HFFc6 (cell line): ENCODE results near the gene TMEM161B. TPM values are rescaled to one million over a fixed set of nuclear protein-coding genes. Genes with fewer than 3 reads are reported as not detected.
A peak's percentile ranks its signal among the peaks of the same experiment; 100 is the strongest.

Source experiments
- DNase-seq: peaks from one replicate; pipeline ENCODE4 v3.0.0-alpha.2; 2018
- H3K27ac Mint-ChIP-seq: 2 replicates; pipeline ENCODE4 v1.8.0; 2020; ENCODE audit warnings: mild to moderate bottlenecking, mixed read lengths
- H3K27me3 Mint-ChIP-seq: 2 replicates; pipeline ENCODE4 v1.8.0; 2021; ENCODE audit warnings: mild to moderate bottlenecking, moderate library complexity, mixed read lengths; ENCODE audit not compliant: insufficient read depth
- H3K36me3 Mint-ChIP-seq: 2 replicates; pipeline ENCODE4 v1.8.0; 2021; ENCODE audit warnings: low read depth, mixed read lengths
- H3K4me1 Mint-ChIP-seq: 2 replicates; pipeline ENCODE4 v1.8.0; 2020; ENCODE audit warnings: low read depth, mixed read lengths
- H3K4me3 Mint-ChIP-seq: 2 replicates; pipeline ENCODE4 v1.8.0; 2020; ENCODE audit warnings: mild to moderate bottlenecking, moderate library complexity, mixed read lengths
- H3K9me3 Mint-ChIP-seq: 2 replicates; pipeline ENCODE4 v1.8.0; 2020; ENCODE audit warnings: mild to moderate bottlenecking, mixed read lengths
- total RNA-seq, 6 experiments: library from RNA; stranded (reverse); fragmentation: NEBNext Ultra II Directional; extraction: Animal tissue kit (Norgen Biotek cat#: 25700); gene quantifications; 2 replicates in 1 of 6; 3 replicates in 5 of 6; pipeline ENCODE4 v1.2.3, GENCODE V29; 2021
- TF ChIP-seq, protein P1 (sequence below): fragments of 200-600 bp; sonication (generic); IDR thresholded peaks from 2 replicates; pipeline ENCODE4 v1.5.0; 2021; ENCODE audit warnings: antibody characterized with exemption, mild to moderate bottlenecking

The TMEM161B gene
- total RNA-seq, 6 experiments from 2014 or later: 9.0 to 12.0 (median 9.5) TPM

DNA sequence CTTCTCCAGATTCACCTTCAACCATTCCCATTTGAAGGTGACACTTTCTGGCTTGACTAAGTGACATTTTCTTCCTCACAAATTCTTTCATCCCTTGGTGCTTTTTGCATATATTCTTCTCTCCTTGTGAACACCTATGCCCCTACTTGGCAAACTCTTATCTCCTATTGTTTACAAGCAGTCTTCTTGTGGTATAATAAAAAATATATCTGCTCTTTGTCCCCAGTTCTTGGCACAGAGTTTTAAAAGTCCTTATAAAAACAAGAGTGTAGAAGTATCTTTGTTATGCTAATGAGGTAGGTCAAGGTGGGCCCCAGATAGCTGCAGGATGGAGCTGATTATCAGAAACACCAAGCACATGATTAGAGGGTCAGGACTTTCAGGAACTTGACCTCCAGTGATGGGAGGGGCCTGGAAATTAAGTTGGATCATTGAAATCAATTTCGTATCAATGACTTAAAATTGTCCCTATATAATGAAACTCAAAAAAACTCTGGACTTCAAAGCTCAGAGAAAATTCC is 38.0 kb downstream of the TMEM161B start:
- Mint-ChIP-seq H3K4me1 (no peaks in the 10 kb centered on the region), H3K27me3 (no peaks in the 10 kb centered on the region), H3K36me3 (no peaks in the 10 kb centered on the region; the same call in 1 of the 2 replicates), H3K9me3 (no peaks in the 10 kb centered on the region), H3K4me3 (no peak overlapping the region), H3K27ac (no peak overlapping the region)
- TF ChIP-seq, protein P1, sequence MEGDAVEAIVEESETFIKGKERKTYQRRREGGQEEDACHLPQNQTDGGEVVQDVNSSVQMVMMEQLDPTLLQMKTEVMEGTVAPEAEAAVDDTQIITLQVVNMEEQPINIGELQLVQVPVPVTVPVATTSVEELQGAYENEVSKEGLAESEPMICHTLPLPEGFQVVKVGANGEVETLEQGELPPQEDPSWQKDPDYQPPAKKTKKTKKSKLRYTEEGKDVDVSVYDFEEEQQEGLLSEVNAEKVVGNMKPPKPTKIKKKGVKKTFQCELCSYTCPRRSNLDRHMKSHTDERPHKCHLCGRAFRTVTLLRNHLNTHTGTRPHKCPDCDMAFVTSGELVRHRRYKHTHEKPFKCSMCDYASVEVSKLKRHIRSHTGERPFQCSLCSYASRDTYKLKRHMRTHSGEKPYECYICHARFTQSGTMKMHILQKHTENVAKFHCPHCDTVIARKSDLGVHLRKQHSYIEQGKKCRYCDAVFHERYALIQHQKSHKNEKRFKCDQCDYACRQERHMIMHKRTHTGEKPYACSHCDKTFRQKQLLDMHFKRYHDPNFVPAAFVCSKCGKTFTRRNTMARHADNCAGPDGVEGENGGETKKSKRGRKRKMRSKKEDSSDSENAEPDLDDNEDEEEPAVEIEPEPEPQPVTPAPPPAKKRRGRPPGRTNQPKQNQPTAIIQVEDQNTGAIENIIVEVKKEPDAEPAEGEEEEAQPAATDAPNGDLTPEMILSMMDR: no peak
- DNase-seq: no peak

DNA sequence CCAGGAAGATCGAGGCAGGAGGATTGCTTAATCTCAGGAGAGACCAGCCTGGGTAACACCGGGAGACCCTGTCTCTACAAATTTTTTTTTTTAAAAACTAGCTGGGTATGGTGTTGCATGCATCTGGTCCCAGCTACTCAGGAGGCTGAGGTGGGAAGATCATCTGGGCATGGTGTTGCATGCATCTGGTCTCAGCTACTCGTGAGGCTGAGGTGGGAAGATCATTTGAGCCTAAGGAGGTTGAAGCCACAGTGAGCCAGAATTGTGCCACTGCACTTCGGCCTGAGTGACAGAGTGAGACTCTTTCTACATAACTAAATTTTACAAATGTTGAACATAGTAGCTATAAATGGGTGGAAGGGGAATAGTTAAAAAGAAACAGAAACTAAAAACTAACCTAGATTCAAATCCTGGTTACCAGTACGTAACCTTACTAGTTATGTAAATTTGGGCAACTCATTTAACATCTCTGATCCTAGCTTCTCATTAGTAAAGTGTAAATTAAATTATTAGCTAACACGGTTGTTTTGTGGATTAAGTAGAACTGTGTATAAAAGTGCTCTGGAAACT is 41.7 kb downstream of the TMEM161B start:
- no peaks in the 10 kb centered on the region for H3K4me1 Mint-ChIP-seq
- H3K36me3 Mint-ChIP-seq: no peaks in the 10 kb centered on the region; the same call in 1 of the 2 replicates
- TF ChIP-seq, protein P1: no peak
- no peaks in the 10 kb centered on the region for H3K27me3 Mint-ChIP-seq
- no peak for DNase-seq
- no peak overlapping the region for H3K27ac Mint-ChIP-seq
- no peaks in the 10 kb centered on the region for H3K9me3 Mint-ChIP-seq
- no peak overlapping the region for H3K4me3 Mint-ChIP-seq

DNA sequence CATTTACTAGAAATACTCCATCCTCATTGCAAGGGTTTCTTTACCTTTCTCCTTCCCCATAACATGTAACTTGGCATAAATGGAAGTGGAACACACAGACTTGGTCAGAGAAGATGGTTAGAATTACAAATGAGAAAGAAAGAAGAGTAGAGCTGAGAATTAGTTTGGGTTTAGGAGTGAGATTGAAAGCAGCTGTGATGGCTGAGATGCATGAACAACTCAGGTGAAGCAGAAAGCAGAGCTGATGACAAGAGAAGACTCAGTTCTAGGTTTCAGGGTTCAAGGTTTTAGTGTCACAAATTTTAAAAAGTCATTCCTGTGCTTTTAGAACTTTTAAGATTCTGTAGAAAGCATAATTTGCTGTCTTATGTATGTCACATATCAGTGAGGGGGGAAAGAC is 54.0 kb downstream of the TMEM161B start:
- DNase-seq: no peak
- peaks cover 22% of the 10 kb centered on the region for H3K36me3 Mint-ChIP-seq
- no peaks in the 10 kb centered on the region for H3K9me3 Mint-ChIP-seq
- TF ChIP-seq, protein P1: no peak
- no peaks in the 10 kb centered on the region; the same call in 1 of the 2 replicates for H3K27me3 Mint-ChIP-seq
- no peaks in the 10 kb centered on the region for H3K4me1 Mint-ChIP-seq
- H3K4me3 Mint-ChIP-seq: no peak overlapping the region
- H3K27ac Mint-ChIP-seq: no peak overlapping the region

DNA sequence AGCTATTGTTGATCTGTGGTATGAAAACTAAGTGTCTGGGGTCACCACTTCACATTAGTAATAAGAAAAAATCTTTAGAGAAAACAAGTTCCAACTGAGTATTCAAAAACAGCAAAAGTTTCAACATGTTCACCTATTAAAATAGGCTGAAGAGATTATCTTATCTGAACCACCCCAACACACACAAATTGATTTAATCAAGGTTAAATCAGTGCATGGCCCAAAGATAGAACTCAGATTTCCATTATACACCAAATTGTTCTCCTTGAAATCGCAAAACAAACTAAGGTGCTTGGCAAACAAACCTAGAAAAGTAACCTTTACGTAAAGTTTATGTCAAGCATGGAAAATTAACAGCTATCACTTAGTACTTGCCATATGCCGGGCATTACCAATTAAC is 61.1 kb downstream of the TMEM161B start:
- no peak overlapping the region for H3K4me3 Mint-ChIP-seq
- DNase-seq: no peak
- TF ChIP-seq, protein P1: no peak
- peaks cover 13% of the 10 kb centered on the region for H3K36me3 Mint-ChIP-seq
- H3K27ac Mint-ChIP-seq: no peak overlapping the region
- H3K27me3 Mint-ChIP-seq: no peaks in the 10 kb centered on the region
- H3K4me1 Mint-ChIP-seq: no peaks in the 10 kb centered on the region
- H3K9me3 Mint-ChIP-seq: no peaks in the 10 kb centered on the region

DNA sequence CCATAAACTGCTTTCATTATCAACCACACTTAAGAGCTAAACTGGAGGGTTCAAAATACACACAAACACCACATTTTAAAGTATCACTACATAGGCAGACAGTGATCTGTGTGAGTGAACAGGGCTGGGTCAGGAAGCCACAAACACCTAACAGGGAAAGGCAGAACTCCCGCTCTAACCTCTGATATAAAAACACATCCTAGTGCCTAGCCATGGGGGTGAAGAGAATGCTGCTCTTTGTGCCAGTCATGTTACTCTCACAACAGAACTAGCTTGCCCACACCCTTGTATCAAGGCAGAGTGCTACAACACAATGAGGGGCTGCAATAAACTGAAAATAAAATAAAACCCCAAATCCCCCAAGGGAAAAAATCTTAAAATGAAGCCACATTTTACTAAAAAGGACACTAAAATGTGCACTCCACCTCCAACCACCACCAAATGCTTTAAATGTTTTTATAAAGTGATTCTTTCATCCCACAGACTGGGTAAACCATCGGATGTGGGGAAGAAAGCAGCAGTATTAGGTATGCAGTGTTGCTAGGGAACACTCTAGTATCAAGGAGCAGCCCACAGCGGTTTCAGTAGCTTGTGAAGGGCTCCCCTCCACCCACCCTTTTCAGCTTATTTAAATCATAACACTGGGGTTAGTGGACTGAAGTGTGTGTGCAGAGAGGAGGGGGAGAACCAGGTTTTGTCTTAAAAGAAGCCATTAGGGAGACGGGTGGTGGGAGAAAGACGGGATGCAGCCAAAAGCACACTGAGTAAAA is 64.5 kb downstream of the TMEM161B start:
- peak overlapping the region; percentile 38; the same call in 1 of the 2 replicates for H3K27ac Mint-ChIP-seq
- no peak for DNase-seq
- H3K4me3 Mint-ChIP-seq: no peak overlapping the region
- H3K36me3 Mint-ChIP-seq: peaks cover 6% of the 10 kb centered on the region
- no peaks in the 10 kb centered on the region for H3K4me1 Mint-ChIP-seq
- TF ChIP-seq, protein P1: no peak
- no peaks in the 10 kb centered on the region for H3K9me3 Mint-ChIP-seq
- H3K27me3 Mint-ChIP-seq: no peaks in the 10 kb centered on the region
